ENCODE data around the gene SNX13. TPM values are rescaled to one million over a fixed set of nuclear protein-coding genes. Genes with fewer than 3 reads are reported as not detected.

The SNX13 gene
- total and polyA plus RNA-seq, 9 of the 15 experiments (the other 6 are each of a cell fraction or from before 2014, with no cell fraction given): 5.6 to 33.2 (median 25.4) TPM

GRCh38 chr7:17843041-17843440, 97.3 kb downstream of the SNX13 start:
- DNase-seq (ENCODE audit: extremely low read depth in 1 of 4, low spot score in 3 of 4): no peak
- no peaks in the 10 kb centered on the region for H3K9me3 ChIP-seq (replicated peaks; ENCODE audit: control insufficient read depth, insufficient read depth, low read depth, low read length)
- H3K9ac ChIP-seq (ENCODE audit: insufficient read depth in 1 of 2, low read depth in 2 of 2, low read length in 2 of 2): no peak overlapping the region
- peaks cover 37% of the 10 kb centered on the region; the same call in 1 of the 3 replicates for H3K36me3 ChIP-seq (ENCODE audit: control insufficient read depth, insufficient read depth, low read length)
- FAIRE-seq: no peak
- BruUV-seq (replicated peaks): no TSS peak
- POLR2A ChIA-PET: no interaction called here
- ATAC-seq: no peak
- no peak overlapping the region for H3K4me3 ChIP-seq
- H4K20me1 ChIP-seq (replicated peaks; ENCODE audit: control insufficient read depth, insufficient read depth, low read length): no peaks in the 10 kb centered on the region
- CTCF ChIA-PET (ENCODE audit: low intra/inter-chr PET ratio): no interaction called here
- no peaks in the 10 kb centered on the region for H3K9me1 ChIP-seq (ENCODE audit: control insufficient read depth, insufficient read depth, low read length)
- TF ChIP-seq ZNF507 (tag; conservative IDR thresholded peaks at IDR 0.05) (peak; percentile 51), ETV6 (IDR thresholded peaks at IDR 0.05; ENCODE audit: borderline replicate concordance in 1 of 2, low read depth in 2 of 2, low read length in 1 of 2) (no peak), ETV6 (CRISPR knock-in tag; IDR thresholded peaks at IDR 0.05; ENCODE audit: borderline replicate concordance) (no peak)
- H3K79me2 ChIP-seq (ENCODE audit: control insufficient read depth, insufficient read depth, low read length): no peaks in the 10 kb centered on the region
- no peaks in the 10 kb centered on the region for H3K4me1 ChIP-seq (replicated peaks in 1 of 2; ENCODE audit: control insufficient read depth in 2 of 2, insufficient read depth in 2 of 2, low read length in 2 of 2)
- intact Hi-C loops (cut with micrococcal nuclease): no loop called here
- H3K4me2 ChIP-seq (ENCODE audit: insufficient read depth, low read length): no peak overlapping the region
- H2AFZ ChIP-seq (ENCODE audit: low read depth, low read length): no peak overlapping the region
- H3K27me3 ChIP-seq (ENCODE audit: control insufficient read depth in 2 of 2, insufficient read depth in 2 of 2, low read length in 2 of 2): no peaks in the 10 kb centered on the region
- no peak overlapping the region for H3K27ac ChIP-seq (ENCODE audit: extremely low read depth, low read depth, low read length)
- in situ Hi-C loops (cut with MboI): no loop called here

DNA sequence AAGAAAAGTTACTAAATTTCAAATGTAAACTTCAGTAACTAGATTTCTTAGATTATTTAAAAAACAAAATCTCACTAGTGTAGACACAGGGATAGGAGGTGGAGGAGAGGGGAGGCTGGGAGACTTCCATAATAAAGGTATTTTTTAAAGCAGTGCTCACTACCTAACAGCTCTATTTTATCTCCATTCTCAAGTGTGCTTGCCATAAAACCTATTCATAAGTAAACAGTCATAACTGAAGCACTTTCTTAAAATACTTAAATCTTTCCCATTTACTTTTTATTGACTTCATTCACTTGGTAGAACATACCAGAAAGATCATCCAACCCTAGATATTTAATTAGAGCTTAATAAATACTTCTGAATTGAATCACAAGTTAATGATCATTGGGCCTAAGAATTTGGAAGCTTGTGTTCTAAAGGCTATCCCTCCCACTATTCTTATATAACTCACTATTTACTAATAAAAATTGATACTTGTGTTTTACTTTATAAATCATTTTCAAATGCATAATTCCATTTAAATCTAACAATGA, 107.4 kb downstream of the SNX13 start:
- ChIA-PET POLR2A (no interaction called here), CTCF (ENCODE audit: low intra/inter-chr PET ratio) (no interaction called here)
- ATAC-seq (no peak), DNase-seq (ENCODE audit: extremely low read depth in 1 of 4, low spot score in 3 of 4) (no peak), FAIRE-seq (no peak)
- Histone ChIP-seq H3K4me1 (replicated peaks in 1 of 2; ENCODE audit: control insufficient read depth in 2 of 2, insufficient read depth in 2 of 2, low read length in 2 of 2) (no peaks in the 10 kb centered on the region), H3K27me3 (ENCODE audit: control insufficient read depth in 2 of 2, insufficient read depth in 2 of 2, low read length in 2 of 2) (no peaks in the 10 kb centered on the region), H3K9me3 (replicated peaks; ENCODE audit: control insufficient read depth, insufficient read depth, low read depth, low read length) (no peaks in the 10 kb centered on the region), H4K20me1 (replicated peaks; ENCODE audit: control insufficient read depth, insufficient read depth, low read length) (no peaks in the 10 kb centered on the region), H3K9me1 (ENCODE audit: control insufficient read depth, insufficient read depth, low read length) (no peaks in the 10 kb centered on the region), H3K27ac (ENCODE audit: extremely low read depth, low read depth, low read length) (no peak overlapping the region), H3K4me2 (ENCODE audit: insufficient read depth, low read length) (no peak overlapping the region), H3K9ac (ENCODE audit: insufficient read depth in 1 of 2, low read depth in 2 of 2, low read length in 2 of 2) (no peak overlapping the region), H3K36me3 (ENCODE audit: control insufficient read depth, insufficient read depth, low read length) (peaks cover 15% of the 10 kb centered on the region; the same call in 2 of the 3 replicates), H3K79me2 (ENCODE audit: control insufficient read depth, insufficient read depth, low read length) (no peaks in the 10 kb centered on the region), H3K4me3 (no peak overlapping the region), H2AFZ (ENCODE audit: low read depth, low read length) (no peak overlapping the region)
- intact Hi-C loops (cut with micrococcal nuclease) (no loop called here), in situ Hi-C loops (cut with MboI) (no loop called here)
- no TSS peak for BruUV-seq (replicated peaks)
- TF ChIP-seq, protein P1, sequence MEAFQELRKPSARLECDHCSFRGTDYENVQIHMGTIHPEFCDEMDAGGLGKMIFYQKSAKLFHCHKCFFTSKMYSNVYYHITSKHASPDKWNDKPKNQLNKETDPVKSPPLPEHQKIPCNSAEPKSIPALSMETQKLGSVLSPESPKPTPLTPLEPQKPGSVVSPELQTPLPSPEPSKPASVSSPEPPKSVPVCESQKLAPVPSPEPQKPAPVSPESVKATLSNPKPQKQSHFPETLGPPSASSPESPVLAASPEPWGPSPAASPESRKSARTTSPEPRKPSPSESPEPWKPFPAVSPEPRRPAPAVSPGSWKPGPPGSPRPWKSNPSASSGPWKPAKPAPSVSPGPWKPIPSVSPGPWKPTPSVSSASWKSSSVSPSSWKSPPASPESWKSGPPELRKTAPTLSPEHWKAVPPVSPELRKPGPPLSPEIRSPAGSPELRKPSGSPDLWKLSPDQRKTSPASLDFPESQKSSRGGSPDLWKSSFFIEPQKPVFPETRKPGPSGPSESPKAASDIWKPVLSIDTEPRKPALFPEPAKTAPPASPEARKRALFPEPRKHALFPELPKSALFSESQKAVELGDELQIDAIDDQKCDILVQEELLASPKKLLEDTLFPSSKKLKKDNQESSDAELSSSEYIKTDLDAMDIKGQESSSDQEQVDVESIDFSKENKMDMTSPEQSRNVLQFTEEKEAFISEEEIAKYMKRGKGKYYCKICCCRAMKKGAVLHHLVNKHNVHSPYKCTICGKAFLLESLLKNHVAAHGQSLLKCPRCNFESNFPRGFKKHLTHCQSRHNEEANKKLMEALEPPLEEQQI (IDR thresholded peaks at IDR 0.05): no peak
- TF ChIP-seq, protein P2, sequence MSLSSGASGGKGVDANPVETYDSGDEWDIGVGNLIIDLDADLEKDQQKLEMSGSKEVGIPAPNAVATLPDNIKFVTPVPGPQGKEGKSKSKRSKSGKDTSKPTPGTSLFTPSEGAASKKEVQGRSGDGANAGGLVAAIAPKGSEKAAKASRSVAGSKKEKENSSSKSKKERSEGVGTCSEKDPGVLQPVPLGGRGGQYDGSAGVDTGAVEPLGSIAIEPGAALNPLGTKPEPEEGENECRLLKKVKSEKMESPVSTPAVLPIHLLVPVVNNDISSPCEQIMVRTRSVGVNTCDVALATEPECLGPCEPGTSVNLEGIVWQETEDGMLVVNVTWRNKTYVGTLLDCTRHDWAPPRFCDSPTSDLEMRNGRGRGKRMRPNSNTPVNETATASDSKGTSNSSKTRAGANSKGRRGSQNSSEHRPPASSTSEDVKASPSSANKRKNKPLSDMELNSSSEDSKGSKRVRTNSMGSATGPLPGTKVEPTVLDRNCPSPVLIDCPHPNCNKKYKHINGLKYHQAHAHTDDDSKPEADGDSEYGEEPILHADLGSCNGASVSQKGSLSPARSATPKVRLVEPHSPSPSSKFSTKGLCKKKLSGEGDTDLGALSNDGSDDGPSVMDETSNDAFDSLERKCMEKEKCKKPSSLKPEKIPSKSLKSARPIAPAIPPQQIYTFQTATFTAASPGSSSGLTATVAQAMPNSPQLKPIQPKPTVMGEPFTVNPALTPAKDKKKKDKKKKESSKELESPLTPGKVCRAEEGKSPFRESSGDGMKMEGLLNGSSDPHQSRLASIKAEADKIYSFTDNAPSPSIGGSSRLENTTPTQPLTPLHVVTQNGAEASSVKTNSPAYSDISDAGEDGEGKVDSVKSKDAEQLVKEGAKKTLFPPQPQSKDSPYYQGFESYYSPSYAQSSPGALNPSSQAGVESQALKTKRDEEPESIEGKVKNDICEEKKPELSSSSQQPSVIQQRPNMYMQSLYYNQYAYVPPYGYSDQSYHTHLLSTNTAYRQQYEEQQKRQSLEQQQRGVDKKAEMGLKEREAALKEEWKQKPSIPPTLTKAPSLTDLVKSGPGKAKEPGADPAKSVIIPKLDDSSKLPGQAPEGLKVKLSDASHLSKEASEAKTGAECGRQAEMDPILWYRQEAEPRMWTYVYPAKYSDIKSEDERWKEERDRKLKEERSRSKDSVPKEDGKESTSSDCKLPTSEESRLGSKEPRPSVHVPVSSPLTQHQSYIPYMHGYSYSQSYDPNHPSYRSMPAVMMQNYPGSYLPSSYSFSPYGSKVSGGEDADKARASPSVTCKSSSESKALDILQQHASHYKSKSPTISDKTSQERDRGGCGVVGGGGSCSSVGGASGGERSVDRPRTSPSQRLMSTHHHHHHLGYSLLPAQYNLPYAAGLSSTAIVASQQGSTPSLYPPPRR (CRISPR knock-in tag; IDR thresholded peaks at IDR 0.05; ENCODE audit: borderline replicate concordance): no peak
- TF ChIP-seq ADNP (tag; IDR thresholded peaks at IDR 0.05) (no peak), NCOA1 (IDR thresholded peaks at IDR 0.05; ENCODE audit: low read depth) (no peak), ATF2 (CRISPR knock-in tag; IDR thresholded peaks at IDR 0.05) (no peak)

Data from K562 (cell line).